Chondrocyte (in vitro differentiated cells): ENCODE results near the gene NUP62. TPM values are rescaled to one million over a fixed set of nuclear protein-coding genes. Genes with fewer than 3 reads are reported as not detected.

ENCODE experiments used
- DNase-seq: peaks from one replicate; pipeline ENCODE4 v3.0.0; 2021; ENCODE audit warnings: mixed read lengths, low spot score
- H3K27ac Mint-ChIP-seq: one replicate; pipeline ENCODE4 v1.8.0; 2021; ENCODE audit warnings: mild to moderate bottlenecking, moderate library complexity, mixed read lengths; ENCODE audit not compliant: unreplicated experiment
- H3K27me3 Mint-ChIP-seq: 2 replicates; pipeline ENCODE4 v1.8.0; 2021; ENCODE audit warnings: low read depth, mixed read lengths
- H3K36me3 Mint-ChIP-seq: 2 replicates; pipeline ENCODE4 v1.8.0; 2021; ENCODE audit warnings: low read depth, mixed read lengths
- H3K4me1 Mint-ChIP-seq: 2 replicates; pipeline ENCODE4 v1.8.0; 2021; ENCODE audit warnings: low read depth, mild to moderate bottlenecking, mixed read lengths
- H3K4me3 Mint-ChIP-seq: one replicate; pipeline ENCODE4 v1.8.0; 2021; ENCODE audit warnings: mild to moderate bottlenecking, moderate library complexity, mixed read lengths; ENCODE audit not compliant: unreplicated experiment
- H3K9me3 Mint-ChIP-seq: 2 replicates; pipeline ENCODE4 v1.8.0; 2021; ENCODE audit warnings: low read depth, mixed read lengths
- total RNA-seq: library from RNA; stranded (reverse); gene quantifications from 3 replicates; pipeline ENCODE4 v1.2.1, GENCODE V29; 2021
- TF ChIP-seq, protein P1 (sequence below): fragments of 200-600 bp; sonication (generic); IDR thresholded peaks from 2 replicates; pipeline ENCODE4 v1.5.0; 2021; ENCODE audit warnings: antibody characterized with exemption, mild to moderate bottlenecking, moderate library complexity

The NUP62 gene
- total RNA-seq, 1 donor from 2014 or later: 44.7 TPM

DNA sequence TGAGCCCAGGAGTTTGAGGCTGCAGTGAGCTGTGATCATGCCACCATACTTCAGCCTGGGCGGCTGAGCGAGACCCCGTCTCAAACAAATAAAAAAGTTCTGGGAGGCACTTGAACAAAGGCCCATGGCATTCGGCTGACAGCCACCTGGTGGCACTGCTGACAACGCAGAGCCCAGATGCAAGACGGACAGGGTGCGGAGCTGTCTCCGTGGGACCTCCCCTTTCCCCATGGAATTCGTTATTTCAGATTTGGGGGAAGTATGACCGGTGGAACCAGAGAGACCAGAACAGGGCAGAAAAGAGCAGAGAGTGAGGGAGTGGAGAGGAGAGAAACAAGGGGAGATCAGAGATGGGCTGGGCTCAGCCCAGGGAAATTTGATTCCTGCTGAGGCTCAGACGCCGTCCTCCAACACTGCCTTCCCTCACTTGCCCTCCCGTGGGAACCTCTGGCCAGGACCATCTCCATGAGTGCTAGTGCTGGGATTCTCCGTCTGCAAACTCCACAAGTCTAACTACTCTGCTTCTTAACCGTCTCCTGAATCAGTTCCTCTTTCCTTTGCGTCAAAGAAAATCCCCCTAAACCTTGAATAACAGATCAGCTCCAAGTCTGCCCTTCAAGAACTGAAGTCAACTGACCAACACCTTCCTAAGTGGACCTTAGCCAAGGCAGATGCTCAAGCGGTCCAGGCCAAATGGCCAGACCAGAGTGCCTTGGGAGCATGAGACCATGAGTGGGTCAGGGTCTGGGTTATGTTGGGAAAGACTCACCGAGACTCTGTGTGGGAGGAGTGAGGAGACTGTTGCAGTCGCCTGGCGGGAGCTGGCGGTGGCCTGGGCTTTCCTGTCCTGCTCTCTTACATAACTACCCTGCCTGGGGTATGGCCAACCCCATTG, 12.2 kb downstream of the NUP62 start:
- Mint-ChIP-seq H3K4me3 (no peak overlapping the region), H3K4me1 (peaks cover 4% of the 10 kb centered on the region), H3K9me3 (peaks cover 4% of the 10 kb centered on the region), H3K27ac (no peak overlapping the region), H3K27me3 (no peaks in the 10 kb centered on the region), H3K36me3 (peaks cover 14% of the 10 kb centered on the region)
- DNase-seq: no peak
- TF ChIP-seq, protein P1, sequence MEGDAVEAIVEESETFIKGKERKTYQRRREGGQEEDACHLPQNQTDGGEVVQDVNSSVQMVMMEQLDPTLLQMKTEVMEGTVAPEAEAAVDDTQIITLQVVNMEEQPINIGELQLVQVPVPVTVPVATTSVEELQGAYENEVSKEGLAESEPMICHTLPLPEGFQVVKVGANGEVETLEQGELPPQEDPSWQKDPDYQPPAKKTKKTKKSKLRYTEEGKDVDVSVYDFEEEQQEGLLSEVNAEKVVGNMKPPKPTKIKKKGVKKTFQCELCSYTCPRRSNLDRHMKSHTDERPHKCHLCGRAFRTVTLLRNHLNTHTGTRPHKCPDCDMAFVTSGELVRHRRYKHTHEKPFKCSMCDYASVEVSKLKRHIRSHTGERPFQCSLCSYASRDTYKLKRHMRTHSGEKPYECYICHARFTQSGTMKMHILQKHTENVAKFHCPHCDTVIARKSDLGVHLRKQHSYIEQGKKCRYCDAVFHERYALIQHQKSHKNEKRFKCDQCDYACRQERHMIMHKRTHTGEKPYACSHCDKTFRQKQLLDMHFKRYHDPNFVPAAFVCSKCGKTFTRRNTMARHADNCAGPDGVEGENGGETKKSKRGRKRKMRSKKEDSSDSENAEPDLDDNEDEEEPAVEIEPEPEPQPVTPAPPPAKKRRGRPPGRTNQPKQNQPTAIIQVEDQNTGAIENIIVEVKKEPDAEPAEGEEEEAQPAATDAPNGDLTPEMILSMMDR: peak; percentile 49

DNA sequence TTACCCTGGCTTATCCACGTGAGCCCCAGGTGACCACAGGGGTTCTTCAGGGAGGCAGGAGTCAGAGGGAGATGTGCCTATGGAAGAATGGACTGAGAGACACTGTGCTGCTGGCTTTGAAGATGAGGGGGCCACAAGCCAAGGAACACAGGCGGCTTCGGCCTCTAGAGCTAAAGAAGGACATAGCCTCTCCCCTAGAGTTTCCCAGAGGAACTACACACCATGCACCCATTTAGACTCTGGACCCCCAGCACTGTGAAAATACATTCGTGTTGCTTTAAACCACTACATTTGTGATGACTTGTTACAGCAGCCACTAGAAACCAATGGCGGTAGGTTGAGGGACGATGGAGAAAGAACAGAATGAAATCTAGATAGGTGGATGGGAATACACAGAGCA, 14.0 kb downstream of the NUP62 start:
- Mint-ChIP-seq H3K36me3 (peaks cover 13% of the 10 kb centered on the region), H3K4me3 (no peak overlapping the region), H3K4me1 (peaks cover 11% of the 10 kb centered on the region), H3K27me3 (no peaks in the 10 kb centered on the region), H3K27ac (no peak overlapping the region), H3K9me3 (peaks cover 4% of the 10 kb centered on the region)
- DNase-seq: no peak
- TF ChIP-seq, protein P1: peak; percentile 19

DNA sequence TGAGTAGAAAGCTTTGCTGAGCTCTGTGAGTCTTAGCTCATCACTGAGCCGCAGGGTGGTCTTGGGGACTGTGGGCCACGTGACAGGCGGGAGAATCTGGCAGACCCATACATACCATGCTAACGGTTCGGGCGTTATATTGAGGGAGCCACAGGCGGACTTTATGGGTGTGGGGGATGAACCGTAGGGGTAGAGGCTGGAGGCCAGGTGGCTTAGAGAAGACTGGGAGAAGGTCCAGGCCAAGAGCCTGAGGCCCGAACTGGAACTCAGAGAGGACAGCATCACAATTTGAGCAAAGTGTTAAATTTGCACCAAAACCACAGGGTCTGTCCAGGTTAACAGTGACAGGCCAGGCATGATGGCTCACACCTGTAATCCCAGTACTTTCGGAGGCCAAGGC, 15.6 kb downstream of the NUP62 start:
- no peak for DNase-seq
- Mint-ChIP-seq H3K36me3 (peaks cover 13% of the 10 kb centered on the region), H3K4me3 (no peak overlapping the region), H3K27ac (no peak overlapping the region), H3K27me3 (no peaks in the 10 kb centered on the region), H3K4me1 (peaks cover 11% of the 10 kb centered on the region), H3K9me3 (peaks cover 4% of the 10 kb centered on the region)
- TF ChIP-seq, protein P1: no peak

DNA sequence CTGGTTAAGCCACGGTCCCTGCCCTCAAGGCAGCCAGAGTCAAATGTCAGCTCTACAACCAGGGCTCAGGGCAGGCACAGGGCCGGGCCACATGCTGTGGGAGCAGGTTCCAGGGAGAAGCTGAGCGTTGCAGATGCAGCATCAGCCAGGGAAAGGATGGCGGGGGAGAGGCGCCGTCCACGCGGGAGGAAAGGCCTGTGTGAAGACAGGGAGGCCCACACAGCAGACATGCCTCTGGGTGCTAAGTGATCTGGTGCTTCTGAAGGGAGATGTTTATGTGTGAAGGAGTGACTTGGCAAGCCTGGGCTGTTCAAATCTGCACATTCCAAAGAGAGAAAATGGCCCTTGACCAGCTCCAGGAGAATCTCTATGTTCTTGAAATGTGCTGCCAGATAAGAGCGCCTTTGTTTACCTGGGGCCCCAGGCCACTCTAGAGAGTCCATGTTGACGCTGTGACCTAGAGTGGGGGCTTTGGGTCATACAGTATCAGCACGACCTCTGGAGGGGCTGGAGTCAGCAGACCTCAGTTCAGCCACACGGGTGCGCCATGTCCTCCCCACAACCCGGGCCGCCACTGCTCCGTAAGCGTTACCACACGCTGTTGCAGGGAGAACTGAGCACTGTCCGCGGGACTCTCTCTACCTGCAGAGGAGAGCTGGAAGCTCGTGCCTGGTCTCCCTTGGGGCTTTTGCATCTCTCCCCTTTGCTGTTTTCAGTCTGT, 16.2 kb downstream of the NUP62 start:
- no peak for DNase-seq
- H3K36me3 Mint-ChIP-seq: peaks cover 18% of the 10 kb centered on the region
- H3K27ac Mint-ChIP-seq: peak overlapping the region; percentile 41
- TF ChIP-seq, protein P1: no peak
- no peak overlapping the region for H3K4me3 Mint-ChIP-seq
- peaks cover 11% of the 10 kb centered on the region for H3K4me1 Mint-ChIP-seq
- peaks cover 4% of the 10 kb centered on the region for H3K9me3 Mint-ChIP-seq
- H3K27me3 Mint-ChIP-seq: no peaks in the 10 kb centered on the region

DNA sequence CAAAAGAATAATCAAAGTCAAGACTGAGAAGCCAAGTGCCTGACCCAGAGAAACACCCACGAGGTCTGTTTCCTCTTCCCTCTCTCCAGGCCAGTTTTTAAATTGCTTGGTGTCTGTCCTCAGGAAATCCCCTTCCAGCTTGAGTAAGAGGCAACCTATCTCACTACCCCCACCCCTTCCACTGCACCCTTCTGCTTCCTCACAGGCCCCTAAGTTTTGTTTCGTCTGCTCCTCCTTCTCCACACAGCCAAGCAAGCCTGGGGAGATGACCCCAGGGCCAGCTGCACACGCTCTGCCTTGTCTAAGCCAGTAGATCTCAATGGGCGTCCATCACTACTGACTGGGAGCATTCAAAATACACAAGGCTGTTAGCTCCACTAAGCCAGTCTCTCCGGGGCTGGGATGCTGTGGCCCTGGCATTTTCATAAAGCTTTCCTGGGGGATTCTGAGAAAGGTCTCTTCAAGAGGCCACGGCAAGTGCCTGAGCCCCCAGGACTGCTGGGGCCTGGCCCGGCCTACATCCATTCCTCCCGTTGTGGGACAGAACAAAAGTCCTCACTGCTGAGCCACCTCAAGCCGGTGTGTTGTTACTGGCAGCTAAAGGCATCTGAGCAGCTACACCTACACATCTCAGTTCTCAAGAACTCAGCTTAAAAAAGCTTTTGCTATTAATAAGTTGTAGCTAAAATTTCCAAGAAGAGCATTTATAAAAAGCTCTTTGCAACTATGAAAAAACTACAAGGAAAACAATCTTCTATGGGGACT, 17.7 kb downstream of the NUP62 start:
- Mint-ChIP-seq H3K4me3 (no peak overlapping the region), H3K36me3 (peaks cover 20% of the 10 kb centered on the region), H3K27ac (peak overlapping the region; percentile 57), H3K27me3 (no peaks in the 10 kb centered on the region), H3K4me1 (peaks cover 11% of the 10 kb centered on the region), H3K9me3 (peaks cover 4% of the 10 kb centered on the region)
- TF ChIP-seq, protein P1: no peak
- no peak for DNase-seq
